ENCODE measurements around the gene TGM3.

TGM3 gene

GRCh38 chr20:2300420-2300819 is 4.6 kb downstream of the TGM3 start:
- no peak overlapping the region for H3K27ac ChIP-seq (replicated peaks; ENCODE audit: low read length)

GRCh38 chr20:2301164-2301622 is 5.4 kb downstream of the TGM3 start:
- Histone ChIP-seq H4K91ac (ENCODE audit: low read depth, low read length, poor library complexity) (no peak overlapping the region), H4K8ac (ENCODE audit: low read depth, low read length) (no peak overlapping the region)

More at GRCh38 chr20:2300420-2300819, 4.6 kb downstream of the TGM3 start:
- Histone ChIP-seq H3K9me3 (replicated peaks in 1 of 2; ENCODE audit: control insufficient read depth in 2 of 2, insufficient read depth in 1 of 2, low read depth in 1 of 2, low read length in 2 of 2) (no peaks in the 10 kb centered on the region), H3K79me1 (ENCODE audit: low read depth, low read length) (no peaks in the 10 kb centered on the region), H3K4me1 (ENCODE audit: control insufficient read depth in 2 of 2, insufficient read depth in 1 of 2, low read depth in 1 of 2, low read length in 2 of 2) (peaks cover 11 to 20% of the 10 kb centered on the region in 2 donors), H2BK12ac (ENCODE audit: low read length) (no peak overlapping the region), H4K91ac (ENCODE audit: low read depth, low read length, poor library complexity) (no peak overlapping the region), H3K14ac (ENCODE audit: low read length) (no peak overlapping the region), H3K36me3 (replicated peaks in 1 of 2; ENCODE audit: control insufficient read depth in 2 of 2, insufficient read depth in 2 of 2, low read length in 2 of 2) (no peaks in the 10 kb centered on the region), H2AFZ (ENCODE audit: low read length) (no peak overlapping the region), H2BK120ac (ENCODE audit: low read depth, low read length) (no peak overlapping the region), H3K4me2 (ENCODE audit: insufficient read depth, low read length, poor library complexity, severe bottlenecking) (no peak overlapping the region), H3K4ac (ENCODE audit: low read length) (no peak overlapping the region), H2BK5ac (ENCODE audit: low read length) (no peak overlapping the region), H3K4me3 (ENCODE audit: low read length in 2 of 2) (no peak overlapping the region), H3K27me3 (ENCODE audit: control insufficient read depth in 3 of 3, insufficient read depth in 3 of 3, low read depth in 1 of 3, low read length in 3 of 3) (peaks cover 0 to 18% (median 0%) of the 10 kb centered on the region in 3 experiments), H3K18ac (ENCODE audit: low read length) (no peak overlapping the region), H4K8ac (ENCODE audit: low read depth, low read length) (no peak overlapping the region), H3K23ac (ENCODE audit: low read depth, low read length, poor library complexity) (no peak overlapping the region), H2AK5ac (ENCODE audit: low read depth, low read length) (no peak overlapping the region), H3K9ac (ENCODE audit: low read depth, low read length, poor library complexity) (no peak overlapping the region), H2BK15ac (ENCODE audit: low read length) (no peak overlapping the region)
- DNase-seq (ENCODE audit: low spot score), result no peak
- no CpG with 5 or more reads among the region's 3 CpGs for WGBS, 2 donors (ENCODE audit: extremely low coverage in 2 of 2, insufficient read length in 2 of 2, insufficient replicate concordance in 1 of 2)

GRCh38 chr20:2302384-2303060 is 6.7 kb downstream of the TGM3 start:
- DNase-seq (ENCODE audit: low spot score), result no peak
- Histone ChIP-seq H3K4me2 (ENCODE audit: insufficient read depth, low read length, poor library complexity, severe bottlenecking) (no peak overlapping the region), H2BK120ac (ENCODE audit: low read depth, low read length) (no peak overlapping the region), H3K36me3 (replicated peaks in 1 of 2; ENCODE audit: control insufficient read depth in 2 of 2, insufficient read depth in 2 of 2, low read length in 2 of 2) (no peaks in the 10 kb centered on the region), H3K4me1 (ENCODE audit: control insufficient read depth in 2 of 2, insufficient read depth in 1 of 2, low read depth in 1 of 2, low read length in 2 of 2) (peaks cover 0 to 13% of the 10 kb centered on the region in 2 donors), H2AK5ac (ENCODE audit: low read depth, low read length) (no peak overlapping the region), H3K79me1 (ENCODE audit: low read depth, low read length) (no peaks in the 10 kb centered on the region), H2BK15ac (ENCODE audit: low read length) (no peak overlapping the region), H3K9me3 (replicated peaks in 1 of 2; ENCODE audit: control insufficient read depth in 2 of 2, insufficient read depth in 1 of 2, low read depth in 1 of 2, low read length in 2 of 2) (no peaks in the 10 kb centered on the region), H3K27ac (replicated peaks; ENCODE audit: low read length) (no peak overlapping the region), H3K23ac (ENCODE audit: low read depth, low read length, poor library complexity) (no peak overlapping the region), H3K9ac (ENCODE audit: low read depth, low read length, poor library complexity) (no peak overlapping the region), H2AFZ (ENCODE audit: low read length) (no peak overlapping the region), H3K18ac (ENCODE audit: low read length) (no peak overlapping the region), H3K27me3 (ENCODE audit: control insufficient read depth in 3 of 3, insufficient read depth in 3 of 3, low read depth in 1 of 3, low read length in 3 of 3) (peaks cover 0 to 16% (median 0%) of the 10 kb centered on the region in 3 experiments), H4K8ac (ENCODE audit: low read depth, low read length) (no peak overlapping the region), H2BK12ac (ENCODE audit: low read length) (no peak overlapping the region), H3K4ac (ENCODE audit: low read length) (no peak overlapping the region), H3K4me3 (ENCODE audit: low read length in 2 of 2) (no peak overlapping the region), H4K91ac (ENCODE audit: low read depth, low read length, poor library complexity) (no peak overlapping the region), H3K14ac (ENCODE audit: low read length) (no peak overlapping the region), H2BK5ac (ENCODE audit: low read length) (no peak overlapping the region)
- WGBS, 2 donors (ENCODE audit: extremely low coverage in 2 of 2, insufficient read length in 2 of 2, insufficient replicate concordance in 1 of 2), result no CpG with 5 or more reads among the region's 9 CpGs

More at GRCh38 chr20:2301164-2301622, 5.4 kb downstream of the TGM3 start:
- no peak overlapping the region for H3K18ac ChIP-seq (ENCODE audit: low read length)
- H2BK5ac ChIP-seq (ENCODE audit: low read length), result no peak overlapping the region
- H2BK15ac ChIP-seq (ENCODE audit: low read length), result no peak overlapping the region
- peaks cover 0 to 16% (median 0%) of the 10 kb centered on the region in 3 experiments for H3K27me3 ChIP-seq (ENCODE audit: control insufficient read depth in 3 of 3, insufficient read depth in 3 of 3, low read depth in 1 of 3, low read length in 3 of 3)
- no peak overlapping the region for H2BK12ac ChIP-seq (ENCODE audit: low read length)
- H3K4me2 ChIP-seq (ENCODE audit: insufficient read depth, low read length, poor library complexity, severe bottlenecking), result no peak overlapping the region
- H3K79me1 ChIP-seq (ENCODE audit: low read depth, low read length), result no peaks in the 10 kb centered on the region
- H3K14ac ChIP-seq (ENCODE audit: low read length), result no peak overlapping the region
- no CpG with 5 or more reads among the region's 5 CpGs for WGBS, 2 donors (ENCODE audit: extremely low coverage in 2 of 2, insufficient read length in 2 of 2, insufficient replicate concordance in 1 of 2)
- no peak overlapping the region for H3K4ac ChIP-seq (ENCODE audit: low read length)
- H2AFZ ChIP-seq (ENCODE audit: low read length), result no peak overlapping the region
- no peak overlapping the region for H3K27ac ChIP-seq (replicated peaks; ENCODE audit: low read length)
- peaks cover 7 to 25% of the 10 kb centered on the region in 2 donors for H3K4me1 ChIP-seq (ENCODE audit: control insufficient read depth in 2 of 2, insufficient read depth in 1 of 2, low read depth in 1 of 2, low read length in 2 of 2)
- H3K23ac ChIP-seq (ENCODE audit: low read depth, low read length, poor library complexity), result no peak overlapping the region
- no peaks in the 10 kb centered on the region for H3K36me3 ChIP-seq (replicated peaks in 1 of 2; ENCODE audit: control insufficient read depth in 2 of 2, insufficient read depth in 2 of 2, low read length in 2 of 2)
- no peak overlapping the region for H3K9ac ChIP-seq (ENCODE audit: low read depth, low read length, poor library complexity)
- no peak for DNase-seq (ENCODE audit: low spot score)
- no peaks in the 10 kb centered on the region for H3K9me3 ChIP-seq (replicated peaks in 1 of 2; ENCODE audit: control insufficient read depth in 2 of 2, insufficient read depth in 1 of 2, low read depth in 1 of 2, low read length in 2 of 2)
- H2BK120ac ChIP-seq (ENCODE audit: low read depth, low read length), result no peak overlapping the region
- H2AK5ac ChIP-seq (ENCODE audit: low read depth, low read length), result no peak overlapping the region
- H3K4me3 ChIP-seq (ENCODE audit: low read length in 2 of 2), result no peak overlapping the region

- Histone ChIP-seq H3K18ac (ENCODE audit: low read length) (no peak overlapping the region), H3K9me3 (replicated peaks in 1 of 2; ENCODE audit: control insufficient read depth in 2 of 2, insufficient read depth in 1 of 2, low read depth in 1 of 2, low read length in 2 of 2) (no peaks in the 10 kb centered on the region), H4K8ac (ENCODE audit: low read depth, low read length) (no peak overlapping the region), H3K23ac (ENCODE audit: low read depth, low read length, poor library complexity) (no peak overlapping the region), H2AK5ac (ENCODE audit: low read depth, low read length) (no peak overlapping the region), H2BK15ac (ENCODE audit: low read length) (no peak overlapping the region), H3K4ac (ENCODE audit: low read length) (no peak overlapping the region), H3K79me1 (ENCODE audit: low read depth, low read length) (no peaks in the 10 kb centered on the region), H3K4me1 (ENCODE audit: control insufficient read depth in 2 of 2, insufficient read depth in 1 of 2, low read depth in 1 of 2, low read length in 2 of 2) (peaks cover 0 to 9% of the 10 kb centered on the region in 2 donors), H2AFZ (ENCODE audit: low read length) (no peak overlapping the region), H3K4me3 (ENCODE audit: low read length in 2 of 2) (no peak overlapping the region), H3K4me2 (ENCODE audit: insufficient read depth, low read length, poor library complexity, severe bottlenecking) (no peak overlapping the region), H4K91ac (ENCODE audit: low read depth, low read length, poor library complexity) (no peak overlapping the region), H3K14ac (ENCODE audit: low read length) (no peak overlapping the region), H3K27ac (replicated peaks; ENCODE audit: low read length) (no peak overlapping the region), H2BK12ac (ENCODE audit: low read length) (no peak overlapping the region), H3K9ac (ENCODE audit: low read depth, low read length, poor library complexity) (no peak overlapping the region), H3K36me3 (replicated peaks in 1 of 2; ENCODE audit: control insufficient read depth in 2 of 2, insufficient read depth in 2 of 2, low read length in 2 of 2) (no peaks in the 10 kb centered on the region), H2BK120ac (ENCODE audit: low read depth, low read length) (no peak overlapping the region), H3K27me3 (ENCODE audit: control insufficient read depth in 3 of 3, insufficient read depth in 3 of 3, low read depth in 1 of 3, low read length in 3 of 3) (peaks cover 0 to 11% (median 0%) of the 10 kb centered on the region in 3 experiments), H2BK5ac (ENCODE audit: low read length) (no peak overlapping the region)
- WGBS, 2 donors (ENCODE audit: extremely low coverage in 2 of 2, insufficient read length in 2 of 2, insufficient replicate concordance in 1 of 2), result no CpG with 5 or more reads among the region's 6 CpGs
- no peak for DNase-seq (ENCODE audit: low spot score)
Measured at GRCh38 chr20:2303673-2304072, 7.9 kb downstream of the TGM3 start.
